Mesothelial cell of epicardium (in vitro differentiated cells): Measurements from ENCODE around the gene LLGL1. TPM values are rescaled to one million over a fixed set of nuclear protein-coding genes. Genes with fewer than 3 reads are reported as not detected.

ENCODE experiments used
- DNase-seq, 2 experiments: peaks; one replicate each; pipeline ENCODE4 v3.0.0; 2021; ENCODE audit warnings: low spot score in 2 of 2; ENCODE audit not compliant: unreplicated experiment in 2 of 2
- H3K27ac Mint-ChIP-seq: 2 replicates; pipeline ENCODE4 v1.8.0; 2021; ENCODE audit warnings: mixed read lengths
- H3K27me3 Mint-ChIP-seq: 2 replicates; pipeline ENCODE4 v1.8.0; 2021; ENCODE audit warnings: low read depth, mixed read lengths
- H3K36me3 Mint-ChIP-seq: 2 replicates; pipeline ENCODE4 v1.8.0; 2021; ENCODE audit warnings: mixed read lengths
- H3K4me1 Mint-ChIP-seq: 2 replicates; pipeline ENCODE4 v1.8.0; 2021; ENCODE audit warnings: mixed read lengths
- H3K4me3 Mint-ChIP-seq: 2 replicates; pipeline ENCODE4 v1.8.0; 2021; ENCODE audit warnings: mild to moderate bottlenecking, moderate library complexity, mixed read lengths
- H3K9me3 Mint-ChIP-seq: 2 replicates; pipeline ENCODE4 v1.8.0; 2021; ENCODE audit warnings: mixed read lengths
- total RNA-seq: library from RNA; stranded (reverse); gene quantifications from 3 replicates; pipeline ENCODE4 v1.2.1, GENCODE V29; 2021
- TF ChIP-seq, protein P1 (sequence below): fragments of 200-600 bp; sonication (generic); IDR thresholded peaks from one replicate; pipeline ENCODE4 v1.5.0; 2021; ENCODE audit warnings: antibody characterized with exemption; ENCODE audit not compliant: unreplicated experiment

LLGL1 gene
- total RNA-seq, 1 donor from 2014 or later, result 72.1 TPM

- Mint-ChIP-seq H3K27me3 (no peaks in the 10 kb centered on the region), H3K4me1 (peaks cover 25% of the 10 kb centered on the region), H3K36me3 (no peaks in the 10 kb centered on the region), H3K9me3 (no peaks in the 10 kb centered on the region), H3K4me3 (no peak overlapping the region), H3K27ac (no peak overlapping the region)
- DNase-seq, result no peak
- TF ChIP-seq, protein P1, sequence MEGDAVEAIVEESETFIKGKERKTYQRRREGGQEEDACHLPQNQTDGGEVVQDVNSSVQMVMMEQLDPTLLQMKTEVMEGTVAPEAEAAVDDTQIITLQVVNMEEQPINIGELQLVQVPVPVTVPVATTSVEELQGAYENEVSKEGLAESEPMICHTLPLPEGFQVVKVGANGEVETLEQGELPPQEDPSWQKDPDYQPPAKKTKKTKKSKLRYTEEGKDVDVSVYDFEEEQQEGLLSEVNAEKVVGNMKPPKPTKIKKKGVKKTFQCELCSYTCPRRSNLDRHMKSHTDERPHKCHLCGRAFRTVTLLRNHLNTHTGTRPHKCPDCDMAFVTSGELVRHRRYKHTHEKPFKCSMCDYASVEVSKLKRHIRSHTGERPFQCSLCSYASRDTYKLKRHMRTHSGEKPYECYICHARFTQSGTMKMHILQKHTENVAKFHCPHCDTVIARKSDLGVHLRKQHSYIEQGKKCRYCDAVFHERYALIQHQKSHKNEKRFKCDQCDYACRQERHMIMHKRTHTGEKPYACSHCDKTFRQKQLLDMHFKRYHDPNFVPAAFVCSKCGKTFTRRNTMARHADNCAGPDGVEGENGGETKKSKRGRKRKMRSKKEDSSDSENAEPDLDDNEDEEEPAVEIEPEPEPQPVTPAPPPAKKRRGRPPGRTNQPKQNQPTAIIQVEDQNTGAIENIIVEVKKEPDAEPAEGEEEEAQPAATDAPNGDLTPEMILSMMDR, result no peak
Observed at GRCh38 chr17:18229254-18229653, 3.8 kb downstream of the LLGL1 start.

GRCh38 chr17:18229771-18230170 lies 4.3 kb downstream of the LLGL1 start:
- no peak overlapping the region for H3K4me3 Mint-ChIP-seq
- no peak overlapping the region for H3K27ac Mint-ChIP-seq
- TF ChIP-seq, protein P1, result no peak
- peaks cover 21% of the 10 kb centered on the region for H3K4me1 Mint-ChIP-seq
- no peaks in the 10 kb centered on the region for H3K9me3 Mint-ChIP-seq
- no peaks in the 10 kb centered on the region for H3K27me3 Mint-ChIP-seq
- H3K36me3 Mint-ChIP-seq, result peaks cover 2% of the 10 kb centered on the region
- DNase-seq, result no peak

- H3K9me3 Mint-ChIP-seq, result no peaks in the 10 kb centered on the region
- H3K27ac Mint-ChIP-seq, result no peak overlapping the region
- peaks cover 7% of the 10 kb centered on the region for H3K36me3 Mint-ChIP-seq
- no peak for DNase-seq
- no peaks in the 10 kb centered on the region for H3K27me3 Mint-ChIP-seq
- TF ChIP-seq, protein P1, result no peak
- H3K4me3 Mint-ChIP-seq, result no peak overlapping the region
- peaks cover 18% of the 10 kb centered on the region for H3K4me1 Mint-ChIP-seq
Observed at GRCh38 chr17:18230288-18231141, 5.1 kb downstream of the LLGL1 start.

GRCh38 chr17:18231164-18231563 lies 5.7 kb downstream of the LLGL1 start:
- H3K4me3 Mint-ChIP-seq, result no peak overlapping the region
- DNase-seq, result no peak
- H3K36me3 Mint-ChIP-seq, result peaks cover 7% of the 10 kb centered on the region
- no peaks in the 10 kb centered on the region for H3K9me3 Mint-ChIP-seq
- H3K4me1 Mint-ChIP-seq, result peaks cover 18% of the 10 kb centered on the region
- H3K27ac Mint-ChIP-seq, result no peak overlapping the region
- no peaks in the 10 kb centered on the region for H3K27me3 Mint-ChIP-seq
- TF ChIP-seq, protein P1, result no peak

DNA sequence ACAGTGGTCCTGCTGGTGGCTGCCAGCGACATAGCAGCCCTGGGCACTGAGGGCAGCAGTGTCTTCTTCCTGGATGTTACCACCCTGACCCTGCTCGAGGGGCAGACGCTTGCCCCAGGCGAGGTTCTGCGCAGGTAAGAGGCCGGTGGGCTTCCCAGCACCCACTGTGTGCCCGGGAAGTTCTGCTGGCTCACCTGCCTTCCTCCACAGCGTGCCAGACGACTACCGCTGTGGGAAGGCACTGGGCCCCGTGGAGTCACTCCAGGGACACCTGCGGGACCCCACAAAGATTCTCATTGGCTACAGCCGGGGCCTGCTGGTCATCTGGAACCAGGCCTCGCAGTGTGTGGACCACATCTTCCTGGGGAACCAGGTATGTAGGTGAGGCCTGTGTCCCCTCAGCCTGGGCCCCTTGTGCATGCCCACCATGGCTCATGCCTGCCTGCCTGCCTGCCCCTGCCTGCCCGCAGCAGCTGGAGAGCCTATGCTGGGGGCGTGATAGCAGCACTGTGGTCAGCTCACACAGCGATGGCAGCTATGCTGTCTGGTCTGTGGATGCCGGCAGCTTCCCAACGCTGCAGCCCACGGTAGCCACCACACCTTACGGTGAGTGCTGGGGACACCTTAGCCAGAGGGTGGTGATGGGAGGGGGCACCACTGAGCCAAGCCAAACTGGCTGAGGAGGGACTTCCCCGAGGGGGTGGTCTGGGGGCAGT lies 8.5 kb downstream of the LLGL1 start:
- DNase-seq, result no peak
- H3K4me1 Mint-ChIP-seq, result peaks cover 2% of the 10 kb centered on the region
- H3K36me3 Mint-ChIP-seq, result peaks cover 17% of the 10 kb centered on the region
- TF ChIP-seq, protein P1, result no peak
- no peak overlapping the region for H3K27ac Mint-ChIP-seq
- no peaks in the 10 kb centered on the region for H3K27me3 Mint-ChIP-seq
- no peak overlapping the region for H3K4me3 Mint-ChIP-seq
- H3K9me3 Mint-ChIP-seq, result no peaks in the 10 kb centered on the region
